Body of pancreas (tissue), 4 donors: Measurements from ENCODE around the gene GSS. TPM values are rescaled to one million over a fixed set of nuclear protein-coding genes. Genes with fewer than 3 reads are reported as not detected.

ENCODE experiments used
- ATAC-seq: fragments of 150-250 bp; one replicate; pipeline ENCODE4 v1.9.1; 2016
- DNase-seq, 4 donors: peaks; one replicate each; pipeline ENCODE4 v3.0.0-alpha.2; 2019
- H3K27ac ChIP-seq, 4 donors: fragments of 200-600 bp; sonication (generic); 1 replicate in 3 of 4; 2 replicates in 1 of 4; pipeline versions ENCODE4 v1.5.1 to v1.6.1; 2016 to 2019; ENCODE audit warnings: mild to moderate bottlenecking in 1 of 4, mixed read lengths in 1 of 4, moderate library complexity in 1 of 4
- H3K27me3 ChIP-seq, 2 donors: fragments of 200-600 bp; sonication (generic); one replicate each; pipeline ENCODE4 v1.6.0; 2016; ENCODE audit warnings: mild to moderate bottlenecking in 1 of 2
- H3K36me3 ChIP-seq, 2 donors: fragments of 200-600 bp; sonication (generic); replicated peaks in 1 of 2; 2 replicates each; pipeline ENCODE4 v1.5.1; 2016; ENCODE audit warnings: low read depth in 2 of 2; ENCODE audit not compliant: insufficient read depth in 1 of 2
- H3K4me1 ChIP-seq: fragments of 200-600 bp; sonication (generic); one replicate; pipeline ENCODE4 v1.6.0; 2016
- H3K4me3 ChIP-seq, 2 donors: fragments of 200-600 bp; sonication (generic); 1 replicate in 1 of 2; 2 replicates in 1 of 2; pipeline ENCODE4 v1.5.1; 2016 to 2019
- H3K9me3 ChIP-seq, 3 donors: fragments of 200-600 bp; sonication (generic); 1 replicate in 2 of 3; 2 replicates in 1 of 3; pipeline ENCODE4 v1.5.1; 2016
- CTCF ChIP-seq, 7 experiments: fragments of 450-650 bp in 4 of 7; fragments of 200-600 bp in 3 of 7; sonication (generic) in 3 of 7; IDR thresholded peaks; one replicate each; pipeline ENCODE4 v1.5.1; 2016 to 2019; ENCODE audit warnings: antibody characterized with exemption in 7 of 7
- POLR2A ChIP-seq, 3 donors: fragments of 450-650 bp; IDR thresholded peaks; one replicate each; pipeline ENCODE4 v1.6.1; 2016; ENCODE audit warnings: antibody characterized with exemption in 3 of 3, mild to moderate bottlenecking in 2 of 3
- WGBS, 2 donors: methylation state at CpG; one replicate each; pipeline ENCODE4 v1.1.5; 2017; 5-methylcytosine and 5-hydroxymethylcytosine counted together
- intact Hi-C: fragments of 100-400 bp; cut with DNase I; formaldehyde crosslinking; loops from one replicate; pipeline ENCODE4 v1.15.1; 2023
- total RNA-seq, 2 donors: library from RNA; depleted of rRNA; stranded (reverse); fragments of >200 nt; gene quantifications; one replicate each; pipeline ENCODE4 v1.1.0, GENCODE V29; 2016

Gene GSS
- total RNA-seq, 2 donors from 2014 or later, result 24.6 to 33.0 TPM

- DNase-seq, result no peak
- Histone ChIP-seq H3K27ac (no peak overlapping the region), H3K27me3 (no peaks in the 10 kb centered on the region), H3K9me3 (no peaks in the 10 kb centered on the region), H3K4me1 (no peaks in the 10 kb centered on the region), H3K4me3 (no peak overlapping the region), H3K36me3 (no peaks in the 10 kb centered on the region)
- no peak for TF ChIP-seq POLR2A (IDR thresholded peaks at IDR 0.05)
- no peak for TF ChIP-seq CTCF (IDR thresholded peaks at IDR 0.05)
- intact Hi-C loops, result no loop called here
- 73 to 77% methylated on average over 4 of the region's 4 CpGs for WGBS, 2 donors
- ATAC-seq, result no peak
These were observed 18.6 kb upstream of the GSS start for GRCh38 chr20:34974246-34974645.

GRCh38 chr20:34971561-34972235, 16.1 kb upstream of the GSS start:
- 90 to 91% methylated on average over 8 to 10 of the region's 10 CpGs for WGBS, 2 donors
- TF ChIP-seq CTCF (IDR thresholded peaks at IDR 0.05) (no peak), POLR2A (IDR thresholded peaks at IDR 0.05) (no peak)
- H3K4me3 ChIP-seq, result no peak overlapping the region

GRCh38 chr20:34970846-34971560, 15.4 kb upstream of the GSS start:
- no peaks in the 10 kb centered on the region for H3K36me3 ChIP-seq
- H3K27me3 ChIP-seq, result no peaks in the 10 kb centered on the region
- no peaks in the 10 kb centered on the region for H3K9me3 ChIP-seq
- WGBS, 2 donors, result 88 to 89% methylated on average over 8 to 9 of the region's 9 CpGs
- no peaks in the 10 kb centered on the region for H3K4me1 ChIP-seq
- intact Hi-C loops, result no loop called here
- H3K27ac ChIP-seq, result no peak overlapping the region
- DNase-seq (no peak), ATAC-seq (no peak)
- H3K4me3 ChIP-seq, result no peak overlapping the region
- TF ChIP-seq POLR2A (IDR thresholded peaks at IDR 0.05) (no peak), CTCF (IDR thresholded peaks at IDR 0.05) (no peak)

More at GRCh38 chr20:34971561-34972235, 16.1 kb upstream of the GSS start:
- intact Hi-C loops, result no loop called here
- Histone ChIP-seq H3K36me3 (no peaks in the 10 kb centered on the region), H3K27ac (no peak overlapping the region), H3K9me3 (no peaks in the 10 kb centered on the region), H3K27me3 (no peaks in the 10 kb centered on the region), H3K4me1 (no peaks in the 10 kb centered on the region)
- DNase-seq, result no peak
- ATAC-seq, result no peak

- H3K4me3 ChIP-seq, result no peak overlapping the region
- no peaks in the 10 kb centered on the region for H3K9me3 ChIP-seq
- TF ChIP-seq CTCF (IDR thresholded peaks at IDR 0.05) (no peak), POLR2A (IDR thresholded peaks at IDR 0.05) (no peak)
- DNase-seq, result no peak
- 86 to 95% methylated on average over 7 of the region's 7 CpGs for WGBS, 2 donors
- no peaks in the 10 kb centered on the region for H3K27me3 ChIP-seq
- intact Hi-C loops, result no loop called here
- no peaks in the 10 kb centered on the region for H3K4me1 ChIP-seq
- no peak for ATAC-seq
- H3K36me3 ChIP-seq, result no peaks in the 10 kb centered on the region
- H3K27ac ChIP-seq, result no peak overlapping the region
These were observed 14.7 kb upstream of the GSS start for GRCh38 chr20:34970193-34970840.
